ENCODE data around the gene GPR85.

GRCh38 chr7:113046453-113046852 is 40.2 kb downstream of the GPR85 start:
- TF ChIP-seq CTCF (conservative IDR thresholded peaks at IDR 0.05) (no peak), ZFX (IDR thresholded peaks at IDR 0.05) (no peak)

Measured in C4-2B (cell line).